Measurements from ENCODE around the gene MED29.

MED29 gene

DNA sequence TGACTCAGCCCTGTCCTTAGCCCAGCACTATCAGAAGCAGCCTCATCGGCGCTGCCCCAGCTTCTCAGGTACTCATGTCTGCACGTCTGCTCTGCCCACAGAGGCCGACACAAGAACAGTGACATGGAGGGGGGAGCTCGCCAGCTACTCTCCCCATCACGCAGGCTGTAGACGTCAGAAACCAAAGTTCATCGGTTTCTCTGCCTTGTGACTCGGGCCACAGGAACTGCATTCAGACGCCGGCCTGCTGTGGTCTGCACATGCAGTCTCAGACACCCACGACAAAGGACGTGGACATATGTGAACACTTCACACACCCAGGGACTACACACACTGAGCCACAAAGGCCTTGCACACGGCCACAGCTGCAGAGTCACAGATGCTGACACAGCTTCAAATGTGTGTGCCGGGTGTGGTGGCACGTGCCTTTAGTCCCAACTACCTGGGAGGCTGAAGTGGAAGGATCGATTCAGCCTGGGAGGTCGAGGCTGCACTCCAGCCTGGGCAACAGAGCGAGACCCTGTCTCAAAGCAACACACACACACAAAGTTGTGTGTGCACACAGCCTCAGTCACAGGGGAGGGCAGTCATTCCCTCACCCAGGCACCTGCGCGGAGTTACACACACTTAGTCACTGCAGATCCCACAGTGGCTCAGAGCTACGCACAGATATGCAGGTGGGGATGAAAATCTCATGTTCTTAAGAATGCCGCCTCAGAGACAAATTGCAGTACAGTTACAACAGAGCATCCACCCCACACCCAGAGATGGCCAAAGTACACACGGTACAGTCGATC lies 10.6 kb downstream of the MED29 start:
- Histone ChIP-seq H3K27me3 (replicated peaks) (no peaks in the 10 kb centered on the region), H3K36me3 (replicated peaks) (peaks cover 4% of the 10 kb centered on the region), H3K4me3 (ENCODE audit: low read depth, low read length) (peak overlapping the region; percentile 33), H3K27ac (peak overlapping the region; percentile 93)
- TF ChIP-seq, protein P1, sequence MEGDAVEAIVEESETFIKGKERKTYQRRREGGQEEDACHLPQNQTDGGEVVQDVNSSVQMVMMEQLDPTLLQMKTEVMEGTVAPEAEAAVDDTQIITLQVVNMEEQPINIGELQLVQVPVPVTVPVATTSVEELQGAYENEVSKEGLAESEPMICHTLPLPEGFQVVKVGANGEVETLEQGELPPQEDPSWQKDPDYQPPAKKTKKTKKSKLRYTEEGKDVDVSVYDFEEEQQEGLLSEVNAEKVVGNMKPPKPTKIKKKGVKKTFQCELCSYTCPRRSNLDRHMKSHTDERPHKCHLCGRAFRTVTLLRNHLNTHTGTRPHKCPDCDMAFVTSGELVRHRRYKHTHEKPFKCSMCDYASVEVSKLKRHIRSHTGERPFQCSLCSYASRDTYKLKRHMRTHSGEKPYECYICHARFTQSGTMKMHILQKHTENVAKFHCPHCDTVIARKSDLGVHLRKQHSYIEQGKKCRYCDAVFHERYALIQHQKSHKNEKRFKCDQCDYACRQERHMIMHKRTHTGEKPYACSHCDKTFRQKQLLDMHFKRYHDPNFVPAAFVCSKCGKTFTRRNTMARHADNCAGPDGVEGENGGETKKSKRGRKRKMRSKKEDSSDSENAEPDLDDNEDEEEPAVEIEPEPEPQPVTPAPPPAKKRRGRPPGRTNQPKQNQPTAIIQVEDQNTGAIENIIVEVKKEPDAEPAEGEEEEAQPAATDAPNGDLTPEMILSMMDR (IDR thresholded peaks at IDR 0.05; ENCODE audit: low read depth, low read length, missing control alignments): no peak
- in situ Hi-C loops (cut with HindIII; ENCODE audit: low pct_ligation_motif_present, low sequenced_read_pairs): no loop called here
- DNase-seq: peak; percentile 85

GRCh38 chr19:39402346-39403300 lies 11.4 kb downstream of the MED29 start:
- Histone ChIP-seq H3K36me3 (replicated peaks) (no peaks in the 10 kb centered on the region), H3K27ac (peak overlapping the region; percentile 93), H3K27me3 (replicated peaks) (no peaks in the 10 kb centered on the region), H3K4me3 (ENCODE audit: low read depth, low read length) (peak overlapping the region; percentile 48)
- TF ChIP-seq, protein P1 (IDR thresholded peaks at IDR 0.05; ENCODE audit: low read depth, low read length, missing control alignments): no peak
- in situ Hi-C loops (cut with HindIII; ENCODE audit: low pct_ligation_motif_present, low sequenced_read_pairs): no loop called here
- DNase-seq: peak; percentile 88

- H3K4me3 ChIP-seq (ENCODE audit: low read depth, low read length): peak overlapping the region; percentile 48
- TF ChIP-seq, protein P1 (IDR thresholded peaks at IDR 0.05; ENCODE audit: low read depth, low read length, missing control alignments): no peak
- H3K36me3 ChIP-seq (replicated peaks): peaks cover 9% of the 10 kb centered on the region
- H3K27ac ChIP-seq: peak overlapping the region; percentile 93
- peak; percentile 98 for DNase-seq
- no peaks in the 10 kb centered on the region for H3K27me3 ChIP-seq (replicated peaks)
- in situ Hi-C loops (cut with HindIII; ENCODE audit: low pct_ligation_motif_present, low sequenced_read_pairs): no loop called here
These were observed 12.4 kb downstream of the MED29 start for GRCh38 chr19:39403331-39404312.

DNA sequence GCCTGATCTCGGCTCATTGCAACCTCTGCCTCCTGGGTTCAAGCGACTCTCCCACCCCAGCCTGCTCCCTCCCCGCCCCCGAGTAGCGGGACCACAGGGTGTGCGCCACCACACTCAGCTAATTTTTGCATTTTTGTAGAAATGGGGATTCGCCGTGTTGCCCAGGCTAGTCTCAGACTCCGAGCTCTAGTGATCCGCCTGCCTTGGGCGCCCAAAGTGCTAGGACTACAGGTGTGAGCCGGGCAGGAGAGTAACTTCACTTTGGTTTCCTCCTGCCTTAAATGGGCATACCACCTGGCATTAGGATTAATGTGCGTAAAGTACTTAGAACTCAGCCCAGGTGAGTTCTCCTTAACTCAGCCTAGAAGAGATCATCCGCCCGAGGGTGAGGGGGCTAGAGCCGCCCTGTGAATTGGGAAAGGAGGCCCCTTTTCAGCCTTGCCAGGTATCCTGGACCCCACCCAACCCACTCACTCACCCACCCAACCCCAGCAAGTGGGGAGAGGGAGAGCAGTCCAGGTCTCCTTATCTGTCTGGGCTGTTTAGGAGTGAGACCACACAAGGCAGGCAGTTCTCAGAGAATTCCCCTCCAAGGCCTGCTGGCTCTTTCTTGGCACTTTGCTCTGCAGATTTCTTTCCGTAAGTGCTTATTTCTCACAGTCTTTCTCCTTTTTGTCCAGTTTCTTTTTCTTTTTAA lies 14.2 kb downstream of the MED29 start:
- in situ Hi-C loops (cut with HindIII; ENCODE audit: low pct_ligation_motif_present, low sequenced_read_pairs): no loop called here
- H3K4me3 ChIP-seq (ENCODE audit: low read depth, low read length): no peak overlapping the region
- H3K27me3 ChIP-seq (replicated peaks): no peaks in the 10 kb centered on the region
- H3K36me3 ChIP-seq (replicated peaks): peaks cover 9% of the 10 kb centered on the region
- TF ChIP-seq, protein P1 (IDR thresholded peaks at IDR 0.05; ENCODE audit: low read depth, low read length, missing control alignments): no peak
- no peak overlapping the region for H3K27ac ChIP-seq
- no peak for DNase-seq

All from brain microvascular endothelial cell (primary cell).